C4-2B (cell line): ENCODE results near the gene TULP3.

ENCODE experiments used
- ZFX ChIP-seq: fragments of 450-650 bp; IDR thresholded peaks from 2 replicates; pipeline ENCODE4 v1.6.1; 2017
- TF ChIP-seq, protein P1 (sequence below): fragments of 450-650 bp; conservative IDR thresholded peaks from 2 replicates; pipeline ENCODE4 v1.5.1; 2017; ENCODE audit warnings: mild to moderate bottlenecking

DNA sequence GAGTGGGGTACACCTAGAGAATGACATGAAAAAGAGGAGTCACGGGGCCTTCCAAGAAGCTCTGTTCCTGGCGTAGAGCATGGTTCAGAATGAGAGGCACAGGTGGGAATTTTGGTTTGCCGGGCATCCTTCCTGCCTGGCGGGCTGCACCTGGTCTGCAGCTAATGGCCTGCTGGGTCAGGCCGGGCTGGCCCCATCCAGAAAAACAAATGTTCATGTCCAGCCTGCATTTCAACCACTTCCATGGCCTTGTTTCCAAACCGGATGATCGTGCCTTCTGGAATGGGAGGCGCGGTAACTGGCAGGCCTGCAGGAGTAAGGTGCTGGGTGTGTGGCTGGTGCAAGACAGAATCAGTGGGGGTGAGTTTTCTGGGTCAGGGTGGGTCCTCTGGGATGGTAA is 82.9 kb downstream of the TULP3 start:
- TF ChIP-seq, protein P1, sequence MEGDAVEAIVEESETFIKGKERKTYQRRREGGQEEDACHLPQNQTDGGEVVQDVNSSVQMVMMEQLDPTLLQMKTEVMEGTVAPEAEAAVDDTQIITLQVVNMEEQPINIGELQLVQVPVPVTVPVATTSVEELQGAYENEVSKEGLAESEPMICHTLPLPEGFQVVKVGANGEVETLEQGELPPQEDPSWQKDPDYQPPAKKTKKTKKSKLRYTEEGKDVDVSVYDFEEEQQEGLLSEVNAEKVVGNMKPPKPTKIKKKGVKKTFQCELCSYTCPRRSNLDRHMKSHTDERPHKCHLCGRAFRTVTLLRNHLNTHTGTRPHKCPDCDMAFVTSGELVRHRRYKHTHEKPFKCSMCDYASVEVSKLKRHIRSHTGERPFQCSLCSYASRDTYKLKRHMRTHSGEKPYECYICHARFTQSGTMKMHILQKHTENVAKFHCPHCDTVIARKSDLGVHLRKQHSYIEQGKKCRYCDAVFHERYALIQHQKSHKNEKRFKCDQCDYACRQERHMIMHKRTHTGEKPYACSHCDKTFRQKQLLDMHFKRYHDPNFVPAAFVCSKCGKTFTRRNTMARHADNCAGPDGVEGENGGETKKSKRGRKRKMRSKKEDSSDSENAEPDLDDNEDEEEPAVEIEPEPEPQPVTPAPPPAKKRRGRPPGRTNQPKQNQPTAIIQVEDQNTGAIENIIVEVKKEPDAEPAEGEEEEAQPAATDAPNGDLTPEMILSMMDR: no peak
- TF ChIP-seq ZFX: no peak
